ENCODE measurements around the gene ASB6. TPM values are rescaled to one million over a fixed set of nuclear protein-coding genes. Genes with fewer than 3 reads are reported as not detected.

Gene ASB6
- total RNA-seq, 1 donor from 2014 or later = 21.9 TPM

DNA sequence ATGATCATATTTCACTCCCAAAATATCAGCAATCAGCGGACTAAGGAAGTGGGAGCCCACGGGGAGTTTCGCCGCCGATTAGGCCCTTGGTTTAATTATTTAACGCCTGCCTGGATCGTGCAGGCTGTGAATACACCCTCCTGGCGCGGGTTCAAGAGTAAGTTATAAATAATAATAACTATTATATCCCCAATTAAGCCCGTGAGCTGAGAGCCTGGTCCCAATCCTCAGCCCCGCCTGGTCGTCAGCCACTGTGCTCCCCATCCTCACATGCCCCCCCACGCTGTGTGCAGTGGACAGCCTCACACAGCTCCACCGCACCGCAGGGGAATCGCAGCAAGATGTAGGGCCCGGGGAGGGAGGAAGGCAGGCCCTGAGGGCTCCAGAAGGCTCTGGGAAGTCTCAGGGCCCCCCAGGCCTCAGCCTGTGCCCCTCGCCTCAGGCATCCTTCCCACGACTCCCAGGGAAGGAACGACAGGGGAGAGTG, 12.6 kb upstream of the ASB6 start:
- no peaks in the 10 kb centered on the region for H3K9me3 Mint-ChIP-seq
- no peak overlapping the region for H3K4me3 Mint-ChIP-seq
- H3K27me3 Mint-ChIP-seq (ENCODE audit: low read depth) = no peaks in the 10 kb centered on the region
- peaks cover 11% of the 10 kb centered on the region for H3K4me1 Mint-ChIP-seq
- no peak for DNase-seq (ENCODE audit: low read depth, low spot score)
- H3K27ac Mint-ChIP-seq (ENCODE audit: unreplicated experiment) = peak overlapping the region; percentile 50
- TF ChIP-seq CTCF (conservative IDR thresholded peaks at IDR 0.05) = no peak
- no peaks in the 10 kb centered on the region for H3K36me3 Mint-ChIP-seq (ENCODE audit: low read depth)

- Mint-ChIP-seq H3K4me3 (no peak overlapping the region), H3K36me3 (ENCODE audit: low read depth) (no peaks in the 10 kb centered on the region)
Observed at GRCh38 chr9:129653823-129654553, 12.0 kb upstream of the ASB6 start.

GRCh38 chr9:129650680-129651235, 8.8 kb upstream of the ASB6 start:
- no peak for DNase-seq (ENCODE audit: low read depth, low spot score)
- no peaks in the 10 kb centered on the region for H3K9me3 Mint-ChIP-seq
- no peaks in the 10 kb centered on the region for H3K27me3 Mint-ChIP-seq (ENCODE audit: low read depth)
- peak overlapping the region; percentile 43 for H3K27ac Mint-ChIP-seq (ENCODE audit: unreplicated experiment)
- H3K36me3 Mint-ChIP-seq (ENCODE audit: low read depth) = no peaks in the 10 kb centered on the region
- no peak for TF ChIP-seq CTCF (conservative IDR thresholded peaks at IDR 0.05)
- no peak overlapping the region for H3K4me3 Mint-ChIP-seq
- H3K4me1 Mint-ChIP-seq = peaks cover 25% of the 10 kb centered on the region

More at GRCh38 chr9:129653823-129654553, 12.0 kb upstream of the ASB6 start:
- Mint-ChIP-seq H3K9me3 (no peaks in the 10 kb centered on the region), H3K27me3 (ENCODE audit: low read depth) (no peaks in the 10 kb centered on the region), H3K4me1 (peaks cover 11% of the 10 kb centered on the region), H3K27ac (ENCODE audit: unreplicated experiment) (peak overlapping the region; percentile 50)
- no peak for DNase-seq (ENCODE audit: low read depth, low spot score)
- TF ChIP-seq CTCF (conservative IDR thresholded peaks at IDR 0.05) = no peak

DNA sequence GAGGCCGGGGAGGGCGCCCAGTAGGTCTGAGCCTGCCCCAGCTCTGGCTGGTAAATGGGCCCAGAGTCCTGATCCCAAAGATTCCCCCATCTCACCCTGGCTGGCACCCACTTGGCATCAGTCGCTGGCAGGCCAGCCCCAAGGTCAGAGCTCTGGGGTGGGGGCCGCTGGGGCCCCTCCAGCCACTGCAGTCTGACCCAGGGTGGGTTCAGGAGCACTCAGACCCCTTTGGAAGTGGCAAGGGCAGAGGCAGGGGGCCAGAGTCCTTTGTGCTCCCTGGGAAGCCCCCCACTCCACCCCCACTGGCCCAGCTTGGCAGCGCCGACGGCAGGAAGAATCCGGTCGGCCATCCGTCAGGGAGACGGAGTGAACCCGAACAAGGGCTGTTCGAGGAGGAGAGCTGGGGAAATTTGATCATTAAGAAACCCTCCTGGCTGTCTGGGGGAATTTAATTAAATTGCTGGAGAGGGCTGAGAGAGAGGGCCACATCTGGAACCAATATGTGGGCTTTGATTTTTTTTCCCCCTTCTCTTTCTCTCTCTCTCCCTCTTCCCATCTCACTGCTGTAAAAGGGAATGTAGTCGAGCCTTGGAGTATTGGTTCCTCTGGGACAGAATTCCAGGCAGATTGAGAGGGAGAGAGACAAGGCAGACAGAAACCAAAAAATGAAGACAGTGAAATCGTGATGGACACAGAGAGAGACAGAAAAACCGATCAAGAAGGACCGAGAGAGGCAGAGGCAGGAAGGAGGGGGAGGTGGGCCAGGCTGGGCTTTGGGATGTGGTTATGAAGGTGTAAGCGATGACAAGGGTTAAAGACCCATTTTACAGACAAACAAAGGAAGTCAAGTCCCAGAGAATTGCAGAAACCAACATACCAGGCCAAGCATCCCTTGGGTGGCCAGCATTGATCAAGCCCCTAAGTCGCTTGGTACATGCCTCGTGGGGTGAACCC, 8.1 kb upstream of the ASB6 start:
- Mint-ChIP-seq H3K4me1 (peaks cover 25% of the 10 kb centered on the region), H3K36me3 (ENCODE audit: low read depth) (no peaks in the 10 kb centered on the region), H3K9me3 (no peaks in the 10 kb centered on the region), H3K4me3 (no peak overlapping the region), H3K27me3 (ENCODE audit: low read depth) (no peaks in the 10 kb centered on the region), H3K27ac (ENCODE audit: unreplicated experiment) (peak overlapping the region; percentile 43)
- DNase-seq (ENCODE audit: low read depth, low spot score) = no peak
- no peak for TF ChIP-seq CTCF (conservative IDR thresholded peaks at IDR 0.05)

- Mint-ChIP-seq H3K27me3 (ENCODE audit: low read depth) (no peaks in the 10 kb centered on the region), H3K4me3 (no peak overlapping the region), H3K9me3 (no peaks in the 10 kb centered on the region), H3K36me3 (ENCODE audit: low read depth) (no peaks in the 10 kb centered on the region), H3K4me1 (peaks cover 18% of the 10 kb centered on the region), H3K27ac (ENCODE audit: unreplicated experiment) (no peak overlapping the region)
- DNase-seq (ENCODE audit: low read depth, low spot score) = no peak
- TF ChIP-seq CTCF (conservative IDR thresholded peaks at IDR 0.05) = no peak
Observed at GRCh38 chr9:129648764-129649115, 6.8 kb upstream of the ASB6 start.
